GM23338 (cell line): ENCODE data around the gene PPP2R5D. TPM values are rescaled to one million over a fixed set of nuclear protein-coding genes. Genes with fewer than 3 reads are reported as not detected.
A peak's percentile ranks its signal among the peaks of the same experiment; 100 is the strongest.

Source experiments
- ATAC-seq: fragments of 200-7000 bp; cut with Tn5 transposase; 3 replicates; pipeline ENCODE4 v1.9.1; 2020
- DNase-seq: peaks from one replicate; pipeline ENCODE4 v3.0.0-alpha.2; 2015; ENCODE audit warnings: low spot score
- H2AFZ ChIP-seq: fragments of 200-600 bp; sonication (generic); 2 replicates; pipeline ENCODE4 v1.8.0; 2016; ENCODE audit warnings: antibody characterized with exemption, mild to moderate bottlenecking, moderate library complexity
- H3F3A ChIP-seq: fragments of 200-600 bp; sonication (generic); replicated peaks from 2 replicates; pipeline ENCODE4 v1.8.0; 2017; ENCODE audit warnings: antibody characterized with exemption, mixed run types, low read depth
- H3K27ac ChIP-seq: fragments of 200-600 bp; sonication (generic); 2 replicates; pipeline ENCODE4 v1.6.1; 2016; ENCODE audit warnings: low read depth
- H3K27me3 ChIP-seq: fragments of 200-600 bp; sonication (generic); 2 replicates; pipeline ENCODE4 v1.8.0; 2016; ENCODE audit warnings: mild to moderate bottlenecking, mixed run types, moderate library complexity; ENCODE audit not compliant: insufficient read depth
- H3K36me3 ChIP-seq: fragments of 200-600 bp; sonication (generic); 2 replicates; pipeline ENCODE4 v1.8.0; 2016; ENCODE audit warnings: mild to moderate bottlenecking; ENCODE audit not compliant: insufficient read depth
- H3K4me1 ChIP-seq: fragments of 200-600 bp; sonication (generic); 2 replicates; pipeline ENCODE4 v1.8.0; 2016; ENCODE audit warnings: mild to moderate bottlenecking, moderate library complexity; ENCODE audit not compliant: insufficient read depth
- H3K4me2 ChIP-seq: fragments of 200-600 bp; sonication (generic); 2 replicates; pipeline ENCODE4 v1.7.1; 2017; ENCODE audit warnings: mixed run types
- H3K4me3 ChIP-seq: fragments of 200-600 bp; sonication (generic); 2 replicates; pipeline ENCODE4 v1.6.1; 2016; ENCODE audit warnings: mixed run types
- H3K79me2 ChIP-seq: fragments of 200-600 bp; sonication (generic); replicated peaks from 2 replicates; pipeline ENCODE4 v1.8.0; 2017; ENCODE audit warnings: mild to moderate bottlenecking; ENCODE audit not compliant: insufficient read depth
- H3K9me2 ChIP-seq: fragments of 200-600 bp; sonication (generic); 2 replicates; pipeline ENCODE4 v1.8.0; 2017; ENCODE audit not compliant: insufficient read depth
- H4K20me1 ChIP-seq: fragments of 200-600 bp; sonication (generic); replicated peaks from 2 replicates; pipeline ENCODE4 v1.8.0; 2017; ENCODE audit warnings: mild to moderate bottlenecking; ENCODE audit not compliant: insufficient read depth
- H3K27ac Mint-ChIP-seq: 2 replicates; pipeline ENCODE4 v1.8.0; 2020; ENCODE audit warnings: inconsistent platforms, mild to moderate bottlenecking, moderate library complexity, mixed read lengths
- H3K27me3 Mint-ChIP-seq: 3 replicates; pipeline ENCODE4 v1.8.0; 2022; ENCODE audit warnings: low read depth, mild to moderate bottlenecking, moderate library complexity, mixed read lengths, inconsistent platforms; ENCODE audit not compliant: insufficient read depth, poor library complexity
- H3K36me3 Mint-ChIP-seq: 3 replicates; pipeline ENCODE4 v1.8.0; 2021; ENCODE audit warnings: low read depth, mild to moderate bottlenecking, inconsistent platforms, moderate library complexity, mixed read lengths
- H3K4me1 Mint-ChIP-seq: 3 replicates; pipeline ENCODE4 v1.8.0; 2020; ENCODE audit warnings: mild to moderate bottlenecking, inconsistent platforms, mixed read lengths
- H3K4me3 Mint-ChIP-seq: 3 replicates; pipeline ENCODE4 v1.8.0; 2021; ENCODE audit warnings: moderate library complexity, mild to moderate bottlenecking, inconsistent platforms, mixed read lengths
- H3K9me3 Mint-ChIP-seq: 3 replicates; pipeline ENCODE4 v1.8.0; 2020; ENCODE audit warnings: moderate library complexity, mild to moderate bottlenecking, inconsistent platforms, mixed read lengths
- CTCF ChIP-seq, 2 experiments: fragments of 200-600 bp in 1 of 2; sonication (generic) in 1 of 2; conservative IDR thresholded peaks; 2 replicates each; pipeline versions ENCODE4 v1.5.1 to v1.6.1; 2016 to 2017; ENCODE audit warnings: antibody characterized with exemption in 2 of 2, low read depth in 2 of 2, mild to moderate bottlenecking in 2 of 2, moderate library complexity in 1 of 2
- NANOG ChIP-seq: IDR thresholded peaks from 2 replicates; pipeline ENCODE4 v1.6.1; 2016; ENCODE audit warnings: antibody characterized with exemption, borderline replicate concordance
- POLR2AphosphoS5 ChIP-seq: IDR thresholded peaks from 2 replicates; pipeline ENCODE4 v1.6.1; 2016; ENCODE audit warnings: antibody characterized with exemption, low read depth
- REST ChIP-seq: IDR thresholded peaks from one replicate; pipeline ENCODE4 v1.6.1; 2018; ENCODE audit warnings: antibody characterized with exemption; ENCODE audit not compliant: unreplicated experiment
- STAT1 ChIP-seq: IDR thresholded peaks from one replicate; pipeline ENCODE4 v1.6.1; 2016; ENCODE audit warnings: antibody characterized with exemption; ENCODE audit not compliant: unreplicated experiment
- ZNF331 ChIP-seq: fragments of 250-450 bp; sonication (Bioruptor Pico); IDR thresholded peaks from 2 replicates; pipeline ENCODE4 v1.5.0; 2020; ENCODE audit warnings: low read depth, mild to moderate bottlenecking, moderate library complexity
- polyA plus RNA-seq: library from polyadenylated mRNA; unstranded; fragments of >200 nt; fragmentation: Nextera tagmentation; extraction: Ambion mirVana; gene quantifications from 2 replicates; pipeline ENCODE4 v1.2.1, GENCODE V29; 2016
- total RNA-seq: library from RNA; depleted of rRNA; stranded (reverse); fragments of >200 nt; shearing (Covaris generic); gene quantifications from 2 replicates; pipeline ENCODE4 v1.2.3, GENCODE V29; 2014
- TF ChIP-seq, protein P1 (sequence below): fragments of 250-450 bp; sonication (Bioruptor Pico); IDR thresholded peaks from 2 replicates; pipeline ENCODE4 v1.5.0; 2020; ENCODE audit warnings: mild to moderate bottlenecking, moderate library complexity

The PPP2R5D gene
- total and polyA plus RNA-seq, 2 experiments from 2014 or later = 20.0 to 55.3 TPM

- no peak overlapping the region for H3K27ac Mint-ChIP-seq
- peaks cover 6% of the 10 kb centered on the region; the same call in 1 of the 2 replicates for H4K20me1 ChIP-seq
- no peaks in the 10 kb centered on the region for H3K4me1 ChIP-seq
- peaks cover 51% of the 10 kb centered on the region for H3K36me3 Mint-ChIP-seq
- no peaks in the 10 kb centered on the region for H3K9me2 ChIP-seq
- no peaks in the 10 kb centered on the region for H3K27me3 ChIP-seq
- no peak overlapping the region for H3K4me2 ChIP-seq
- no peaks in the 10 kb centered on the region for H3K79me2 ChIP-seq
- no peaks in the 10 kb centered on the region for H3K9me3 Mint-ChIP-seq
- ATAC-seq (no peak; the same call in 2 of the 3 replicates), DNase-seq (no peak)
- peaks cover 3% of the 10 kb centered on the region for H3K27me3 Mint-ChIP-seq
- H3K4me3 ChIP-seq = no peak overlapping the region
- H3K27ac ChIP-seq = no peak overlapping the region
- TF ChIP-seq, protein P1, sequence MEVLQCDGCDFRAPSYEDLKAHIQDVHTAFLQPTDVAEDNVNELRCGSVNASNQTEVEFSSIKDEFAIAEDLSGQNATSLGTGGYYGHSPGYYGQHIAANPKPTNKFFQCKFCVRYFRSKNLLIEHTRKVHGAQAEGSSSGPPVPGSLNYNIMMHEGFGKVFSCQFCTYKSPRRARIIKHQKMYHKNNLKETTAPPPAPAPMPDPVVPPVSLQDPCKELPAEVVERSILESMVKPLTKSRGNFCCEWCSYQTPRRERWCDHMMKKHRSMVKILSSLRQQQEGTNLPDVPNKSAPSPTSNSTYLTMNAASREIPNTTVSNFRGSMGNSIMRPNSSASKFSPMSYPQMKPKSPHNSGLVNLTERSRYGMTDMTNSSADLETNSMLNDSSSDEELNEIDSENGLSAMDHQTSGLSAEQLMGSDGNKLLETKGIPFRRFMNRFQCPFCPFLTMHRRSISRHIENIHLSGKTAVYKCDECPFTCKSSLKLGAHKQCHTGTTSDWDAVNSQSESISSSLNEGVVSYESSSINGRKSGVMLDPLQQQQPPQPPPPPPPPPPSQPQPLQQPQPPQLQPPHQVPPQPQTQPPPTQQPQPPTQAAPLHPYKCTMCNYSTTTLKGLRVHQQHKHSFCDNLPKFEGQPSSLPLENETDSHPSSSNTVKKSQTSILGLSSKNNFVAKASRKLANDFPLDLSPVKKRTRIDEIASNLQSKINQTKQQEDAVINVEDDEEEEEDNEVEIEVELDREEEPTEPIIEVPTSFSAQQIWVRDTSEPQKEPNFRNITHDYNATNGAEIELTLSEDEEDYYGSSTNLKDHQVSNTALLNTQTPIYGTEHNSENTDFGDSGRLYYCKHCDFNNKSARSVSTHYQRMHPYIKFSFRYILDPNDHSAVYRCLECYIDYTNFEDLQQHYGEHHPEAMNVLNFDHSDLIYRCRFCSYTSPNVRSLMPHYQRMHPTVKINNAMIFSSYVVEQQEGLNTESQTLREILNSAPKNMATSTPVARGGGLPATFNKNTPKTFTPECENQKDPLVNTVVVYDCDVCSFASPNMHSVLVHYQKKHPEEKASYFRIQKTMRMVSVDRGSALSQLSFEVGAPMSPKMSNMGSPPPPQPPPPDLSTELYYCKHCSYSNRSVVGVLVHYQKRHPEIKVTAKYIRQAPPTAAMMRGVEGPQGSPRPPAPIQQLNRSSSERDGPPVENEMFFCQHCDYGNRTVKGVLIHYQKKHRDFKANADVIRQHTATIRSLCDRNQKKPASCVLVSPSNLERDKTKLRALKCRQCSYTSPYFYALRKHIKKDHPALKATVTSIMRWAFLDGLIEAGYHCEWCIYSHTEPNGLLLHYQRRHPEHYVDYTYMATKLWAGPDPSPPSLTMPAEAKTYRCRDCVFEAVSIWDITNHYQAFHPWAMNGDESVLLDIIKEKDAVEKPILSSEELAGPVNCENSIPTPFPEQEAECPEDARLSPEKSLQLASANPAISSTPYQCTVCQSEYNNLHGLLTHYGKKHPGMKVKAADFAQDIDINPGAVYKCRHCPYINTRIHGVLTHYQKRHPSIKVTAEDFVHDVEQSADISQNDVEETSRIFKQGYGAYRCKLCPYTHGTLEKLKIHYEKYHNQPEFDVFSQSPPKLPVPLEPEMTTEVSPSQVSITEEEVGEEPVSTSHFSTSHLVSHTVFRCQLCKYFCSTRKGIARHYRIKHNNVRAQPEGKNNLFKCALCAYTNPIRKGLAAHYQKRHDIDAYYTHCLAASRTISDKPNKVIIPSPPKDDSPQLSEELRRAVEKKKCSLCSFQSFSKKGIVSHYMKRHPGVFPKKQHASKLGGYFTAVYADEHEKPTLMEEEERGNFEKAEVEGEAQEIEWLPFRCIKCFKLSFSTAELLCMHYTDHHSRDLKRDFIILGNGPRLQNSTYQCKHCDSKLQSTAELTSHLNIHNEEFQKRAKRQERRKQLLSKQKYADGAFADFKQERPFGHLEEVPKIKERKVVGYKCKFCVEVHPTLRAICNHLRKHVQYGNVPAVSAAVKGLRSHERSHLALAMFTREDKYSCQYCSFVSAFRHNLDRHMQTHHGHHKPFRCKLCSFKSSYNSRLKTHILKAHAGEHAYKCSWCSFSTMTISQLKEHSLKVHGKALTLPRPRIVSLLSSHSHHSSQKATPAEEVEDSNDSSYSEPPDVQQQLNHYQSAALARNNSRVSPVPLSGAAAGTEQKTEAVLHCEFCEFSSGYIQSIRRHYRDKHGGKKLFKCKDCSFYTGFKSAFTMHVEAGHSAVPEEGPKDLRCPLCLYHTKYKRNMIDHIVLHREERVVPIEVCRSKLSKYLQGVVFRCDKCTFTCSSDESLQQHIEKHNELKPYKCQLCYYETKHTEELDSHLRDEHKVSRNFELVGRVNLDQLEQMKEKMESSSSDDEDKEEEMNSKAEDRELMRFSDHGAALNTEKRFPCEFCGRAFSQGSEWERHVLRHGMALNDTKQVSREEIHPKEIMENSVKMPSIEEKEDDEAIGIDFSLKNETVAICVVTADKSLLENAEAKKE (CRISPR knock-in tag) = no peak
- TF ChIP-seq CTCF (conservative IDR thresholded peaks at IDR 0.05; ENCODE audit: low read depth in 2 of 2) = peak in 1 of 2 experiments; percentile 27; a peak in 1 of 4 replicates
- H3F3A ChIP-seq = 0 out of 2 replicates have a peak, but pooled peaks cover 8% of the 10 kb centered on the region
- 0 out of 2 replicates have a peak, but pooled peaks cover 3% of the 10 kb centered on the region for H3K36me3 ChIP-seq
- H2AFZ ChIP-seq = no peak overlapping the region
- no peak overlapping the region for H3K4me3 Mint-ChIP-seq
- no peaks in the 10 kb centered on the region for H3K4me1 Mint-ChIP-seq
Measured at GRCh38 chr6:43037197-43037596, 52.8 kb downstream of the PPP2R5D start.

DNA sequence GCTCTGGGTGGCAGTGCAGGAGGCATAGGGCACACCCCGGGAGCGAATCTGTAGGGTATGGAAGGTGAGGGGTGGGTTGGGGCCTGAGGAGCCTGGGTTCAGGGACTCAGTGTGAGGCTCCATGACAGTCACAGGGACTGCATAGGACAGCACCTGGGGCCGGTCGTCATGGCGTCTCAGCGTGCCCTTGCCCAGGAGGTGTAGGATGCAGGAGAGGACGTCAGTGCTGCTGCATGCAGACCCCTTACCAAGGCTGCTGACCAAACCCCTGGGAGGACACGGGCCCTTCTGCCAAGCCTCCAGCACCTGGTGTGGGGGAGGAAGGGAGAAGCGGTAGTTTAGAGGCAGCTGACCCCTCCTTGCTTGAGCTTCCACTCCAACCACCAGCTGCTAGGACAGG lies 53.3 kb downstream of the PPP2R5D start:
- Histone ChIP-seq H3K4me1 (no peaks in the 10 kb centered on the region), H3K27me3 (no peaks in the 10 kb centered on the region), H3K79me2 (no peaks in the 10 kb centered on the region), H4K20me1 (peaks cover 6% of the 10 kb centered on the region; the same call in 1 of the 2 replicates), H3F3A (0 out of 2 replicates have a peak, but pooled peaks cover 6% of the 10 kb centered on the region), H2AFZ (no peak overlapping the region), H3K9me2 (no peaks in the 10 kb centered on the region), H3K4me3 (no peak overlapping the region), H3K36me3 (0 out of 2 replicates have a peak, but pooled peaks cover 3% of the 10 kb centered on the region), H3K27ac (no peak overlapping the region), H3K4me2 (no peak overlapping the region)
- Mint-ChIP-seq H3K9me3 (no peaks in the 10 kb centered on the region), H3K36me3 (peaks cover 52% of the 10 kb centered on the region), H3K4me3 (no peak overlapping the region), H3K27ac (no peak overlapping the region), H3K4me1 (no peaks in the 10 kb centered on the region), H3K27me3 (peaks cover 3% of the 10 kb centered on the region)
- DNase-seq (no peak), ATAC-seq (no peak)
- TF ChIP-seq REST (no peak), STAT1 (no peak), CTCF (conservative IDR thresholded peaks at IDR 0.05; ENCODE audit: low read depth in 2 of 2) (no peak), NANOG (no peak), POLR2AphosphoS5 (no peak), ZNF331 (no peak)
